Heart left ventricle (tissue), 13 donors: ENCODE measurements around the gene CBLB.

Experiments
- POLR2A ChIP-seq, 2 donors: fragments of 450-650 bp; IDR thresholded peaks; one replicate each; pipeline ENCODE4 v1.6.1; 2017; ENCODE audit warnings: antibody characterized with exemption in 2 of 2, mild to moderate bottlenecking in 2 of 2, moderate library complexity in 2 of 2
- TF ChIP-seq, protein P1 (sequence below), 12 donors: fragments of 200-600 bp; sonication (generic) in 4 of 12; IDR thresholded peaks; one replicate each; pipeline versions ENCODE4 v1.5.0 to v1.8.0; 2018 to 2022; ENCODE audit warnings: antibody characterized with exemption in 12 of 12, mild to moderate bottlenecking in 5 of 12
- donor health status: ischemic (EF 13 %, LVEDD 7.1; RV severe dilation, severe dysfunction).
- donor health status: DM: no; HTN: yes; CAD: no.
- donor health status: DM: no; HTN: no; CAD: no.
- donor health status: ischemic (EF 25% LVEDD 6.9; RV normal size, moderate dysfunction).
- donor health status: ischemic (EF 25% LVEDD 5.7; RV mildly dilated, moderate dysfunction).
- donor health status: ischemic (EF 35%, LVEDD 5.7; RV mildly dilated, moderate dysfunction).
- donor health status: nonischemic (EF 11% LVEDD 7.7; RV severe dilation, severe dysfunction).
- donor health status: DM: yes; HTN: yes; CAD: no.
- donor health status: PGD.
- donor health status: ischemic (EF 29% LVEDD 5.4; RV normal size, mild dysfunction).
- donor health status: nonischemic (EF 23%, LVEDD 6.1; RV moderate dilation, normal function).

DNA sequence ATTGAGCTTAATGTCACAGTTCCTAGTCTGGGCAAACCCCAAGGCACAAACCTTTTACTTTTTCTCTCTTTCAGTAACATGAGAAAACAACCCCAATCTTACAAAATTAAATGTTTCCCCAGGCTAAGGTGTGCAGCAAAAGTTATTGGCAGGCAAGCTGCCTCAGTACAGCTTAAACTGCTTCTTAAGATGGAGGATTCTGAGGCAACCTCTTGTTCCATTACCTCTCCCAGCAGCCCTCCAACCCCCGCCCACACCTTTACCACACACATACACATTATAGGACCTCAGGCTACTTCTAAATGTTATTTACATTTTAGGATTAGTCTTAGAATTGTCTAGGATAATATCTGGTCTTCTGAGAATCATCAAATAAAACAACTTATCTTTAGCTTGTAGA lies 22.3 kb upstream of the CBLB start:
- no peak for TF ChIP-seq POLR2A (IDR thresholded peaks at IDR 0.05)
- TF ChIP-seq, protein P1, sequence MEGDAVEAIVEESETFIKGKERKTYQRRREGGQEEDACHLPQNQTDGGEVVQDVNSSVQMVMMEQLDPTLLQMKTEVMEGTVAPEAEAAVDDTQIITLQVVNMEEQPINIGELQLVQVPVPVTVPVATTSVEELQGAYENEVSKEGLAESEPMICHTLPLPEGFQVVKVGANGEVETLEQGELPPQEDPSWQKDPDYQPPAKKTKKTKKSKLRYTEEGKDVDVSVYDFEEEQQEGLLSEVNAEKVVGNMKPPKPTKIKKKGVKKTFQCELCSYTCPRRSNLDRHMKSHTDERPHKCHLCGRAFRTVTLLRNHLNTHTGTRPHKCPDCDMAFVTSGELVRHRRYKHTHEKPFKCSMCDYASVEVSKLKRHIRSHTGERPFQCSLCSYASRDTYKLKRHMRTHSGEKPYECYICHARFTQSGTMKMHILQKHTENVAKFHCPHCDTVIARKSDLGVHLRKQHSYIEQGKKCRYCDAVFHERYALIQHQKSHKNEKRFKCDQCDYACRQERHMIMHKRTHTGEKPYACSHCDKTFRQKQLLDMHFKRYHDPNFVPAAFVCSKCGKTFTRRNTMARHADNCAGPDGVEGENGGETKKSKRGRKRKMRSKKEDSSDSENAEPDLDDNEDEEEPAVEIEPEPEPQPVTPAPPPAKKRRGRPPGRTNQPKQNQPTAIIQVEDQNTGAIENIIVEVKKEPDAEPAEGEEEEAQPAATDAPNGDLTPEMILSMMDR (IDR thresholded peaks at IDR 0.05): no peak
